Trophoblast cell (in vitro differentiated cells and primary cell): ENCODE data around the gene AFF2.

Experiments
- DNase-seq, 2 donors: peaks; one replicate each; pipeline ENCODE4 v3.0.0-alpha.2; 2016
- H2AFZ ChIP-seq: 2 replicates; pipeline ENCODE4 v1.6.1; 2013; ENCODE audit warnings: low read length, moderate library complexity, mild to moderate bottlenecking; ENCODE audit not compliant: insufficient read depth, poor library complexity
- H2AK5ac ChIP-seq: 2 replicates; pipeline ENCODE4 v1.6.1; 2013; ENCODE audit warnings: mild to moderate bottlenecking, low read length
- H2BK120ac ChIP-seq: 2 replicates; pipeline ENCODE4 v1.6.1; 2013; ENCODE audit warnings: low read length, mild to moderate bottlenecking, moderate library complexity; ENCODE audit not compliant: insufficient read depth, poor library complexity
- H2BK12ac ChIP-seq: 2 replicates; pipeline ENCODE4 v1.6.1; 2013; ENCODE audit warnings: mild to moderate bottlenecking, low read length, moderate library complexity
- H2BK5ac ChIP-seq: 2 replicates; pipeline ENCODE4 v1.6.1; 2013; ENCODE audit warnings: low read length, low read depth, moderate library complexity, mild to moderate bottlenecking; ENCODE audit not compliant: poor library complexity
- H3K14ac ChIP-seq: 2 replicates; pipeline ENCODE4 v1.6.1; 2013; ENCODE audit warnings: mild to moderate bottlenecking, low read length
- H3K18ac ChIP-seq: 2 replicates; pipeline ENCODE4 v1.6.1; 2013; ENCODE audit warnings: mild to moderate bottlenecking, low read length
- H3K23ac ChIP-seq: 2 replicates; pipeline ENCODE4 v1.6.1; 2013; ENCODE audit warnings: low read length
- H3K27ac ChIP-seq: 2 replicates; pipeline ENCODE4 v1.5.1; 2013; ENCODE audit warnings: low read depth, mild to moderate bottlenecking, inconsistent platforms, low read length, moderate library complexity
- H3K27me3 ChIP-seq: 2 replicates; pipeline ENCODE4 v1.6.1; 2013; ENCODE audit warnings: inconsistent platforms, mild to moderate bottlenecking, low read length, moderate library complexity; ENCODE audit not compliant: insufficient read depth
- H3K36me3 ChIP-seq, 2 experiments: 1 replicate in 1 of 2; 2 replicates in 1 of 2; pipeline ENCODE4 v1.6.1; 2013; ENCODE audit warnings: low read length in 2 of 2, mild to moderate bottlenecking in 2 of 2, moderate library complexity in 1 of 2; ENCODE audit not compliant: insufficient read depth in 2 of 2, control insufficient read depth in 1 of 2
- H3K4ac ChIP-seq: 2 replicates; pipeline ENCODE4 v1.6.1; 2013; ENCODE audit warnings: low read depth, mild to moderate bottlenecking, low read length, moderate library complexity
- H3K4me1 ChIP-seq, 2 experiments: 1 replicate in 1 of 2; 2 replicates in 1 of 2; pipeline ENCODE4 v1.6.1; 2013; ENCODE audit warnings: low read length in 2 of 2, mild to moderate bottlenecking in 2 of 2, moderate library complexity in 1 of 2; ENCODE audit not compliant: insufficient read depth in 2 of 2, control insufficient read depth in 1 of 2
- H3K4me2 ChIP-seq: 2 replicates; pipeline ENCODE4 v1.6.1; 2013; ENCODE audit warnings: inconsistent platforms, mild to moderate bottlenecking, low read length, moderate library complexity
- H3K4me3 ChIP-seq: 2 replicates; pipeline ENCODE4 v1.5.1; 2013; ENCODE audit warnings: mild to moderate bottlenecking, low read depth, low read length, inconsistent platforms
- H3K79me1 ChIP-seq: one replicate; pipeline ENCODE4 v1.6.1; 2013; ENCODE audit warnings: low read length
- H3K79me2 ChIP-seq: 2 replicates; pipeline ENCODE4 v1.6.1; 2013; ENCODE audit warnings: low read length, mild to moderate bottlenecking; ENCODE audit not compliant: control insufficient read depth, insufficient read depth, poor library complexity
- H3K9ac ChIP-seq: 2 replicates; pipeline ENCODE4 v1.6.1; 2013; ENCODE audit warnings: mild to moderate bottlenecking, low read length
- H3K9me3 ChIP-seq: 2 replicates; pipeline ENCODE4 v1.6.1; 2013; ENCODE audit warnings: low read depth, mild to moderate bottlenecking, control low read depth, inconsistent platforms, low read length; ENCODE audit not compliant: insufficient read depth
- H4K12ac ChIP-seq: 2 replicates; pipeline ENCODE4 v1.6.1; 2013; ENCODE audit warnings: low read depth, mild to moderate bottlenecking, low read length, moderate library complexity
- H4K8ac ChIP-seq: 2 replicates; pipeline ENCODE4 v1.6.1; 2013; ENCODE audit warnings: low read depth, mild to moderate bottlenecking, low read length, moderate library complexity
- H4K91ac ChIP-seq: one replicate; pipeline ENCODE4 v1.6.1; 2013; ENCODE audit warnings: low read depth, mild to moderate bottlenecking, low read length, moderate library complexity
- WGBS: extraction: QIAGEN DNeasy Blood & Tissue Kit; methylation state at CpG from one replicate; pipeline ENCODE4 v1.1.7; 2013; ENCODE audit warnings: missing lambda C conversion rate; ENCODE audit not compliant: insufficient read length, insufficient coverage; ENCODE audit errors: extremely low coverage; 5-methylcytosine and 5-hydroxymethylcytosine counted together

AFF2 gene

DNA sequence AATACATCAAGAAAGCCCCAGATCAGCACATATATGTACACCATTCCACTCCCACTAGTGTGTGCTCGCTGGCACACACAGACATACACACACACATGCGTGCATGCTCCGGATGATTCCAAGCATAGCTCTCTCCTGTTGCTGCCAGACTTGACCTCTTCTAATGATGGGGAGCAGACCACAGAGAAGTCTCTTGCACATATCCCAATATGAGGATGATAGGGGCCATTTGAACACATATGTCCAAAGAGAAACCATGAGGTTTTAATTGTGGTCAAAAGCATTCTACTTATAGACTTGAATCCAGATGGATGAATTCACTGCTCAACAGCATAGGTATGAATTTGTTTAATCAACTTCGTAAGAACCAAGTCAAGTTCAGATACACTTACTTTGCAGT is 214.9 kb downstream of the AFF2 start:
- Histone ChIP-seq H3K4ac (no peak overlapping the region), H2AK5ac (no peak overlapping the region), H3K4me2 (no peak overlapping the region), H2AFZ (no peak overlapping the region), H4K12ac (no peak overlapping the region), H3K18ac (no peak overlapping the region), H3K27ac (no peak overlapping the region), H3K14ac (no peak overlapping the region), H3K9ac (no peak overlapping the region), H2BK120ac (no peak overlapping the region), H3K79me2 (no peaks in the 10 kb centered on the region), H3K79me1 (no peaks in the 10 kb centered on the region), H3K36me3 (no peaks in the 10 kb centered on the region), H2BK5ac (no peak overlapping the region), H2BK12ac (no peak overlapping the region), H3K4me3 (no peak overlapping the region), H3K4me1 (no peaks in the 10 kb centered on the region), H4K91ac (no peak overlapping the region), H3K9me3 (no peaks in the 10 kb centered on the region), H3K27me3 (no peaks in the 10 kb centered on the region), H4K8ac (no peak overlapping the region), H3K23ac (no peak overlapping the region)
- no CpG with 5 or more reads among the region's 4 CpGs for WGBS
- no peak for DNase-seq

DNA sequence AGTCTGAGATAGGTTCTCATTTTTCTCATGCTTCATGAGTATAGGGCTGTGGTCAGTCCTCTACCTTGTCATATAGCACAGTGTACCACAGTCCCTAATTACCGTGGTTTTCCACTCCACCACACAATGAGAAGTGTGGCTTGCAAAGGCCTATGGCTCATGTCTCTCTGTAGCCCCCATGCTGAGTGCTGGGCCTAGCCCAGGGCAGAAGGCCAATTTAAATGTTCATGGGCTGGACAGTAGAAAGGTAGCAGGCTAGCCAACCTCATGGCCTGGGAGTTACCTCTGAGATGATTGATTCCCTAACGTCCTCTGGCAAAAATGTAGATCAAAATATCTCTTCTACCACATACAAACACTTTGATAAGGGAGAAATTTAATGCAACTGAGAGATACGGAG is 222.5 kb downstream of the AFF2 start:
- Histone ChIP-seq H3K79me1 (no peaks in the 10 kb centered on the region), H2BK12ac (no peak overlapping the region), H3K9me3 (no peaks in the 10 kb centered on the region), H4K91ac (no peak overlapping the region), H3K23ac (no peak overlapping the region), H3K4me2 (no peak overlapping the region), H3K18ac (no peak overlapping the region), H2AK5ac (no peak overlapping the region), H2BK120ac (no peak overlapping the region), H3K4me1 (no peaks in the 10 kb centered on the region), H3K36me3 (no peaks in the 10 kb centered on the region), H3K4me3 (no peak overlapping the region), H3K14ac (no peak overlapping the region), H4K8ac (no peak overlapping the region), H2BK5ac (no peak overlapping the region), H3K27me3 (no peaks in the 10 kb centered on the region), H3K4ac (no peak overlapping the region), H3K27ac (no peak overlapping the region), H3K9ac (no peak overlapping the region), H2AFZ (no peak overlapping the region), H3K79me2 (no peaks in the 10 kb centered on the region), H4K12ac (no peak overlapping the region)
- DNase-seq = no peak
- no CpG with 5 or more reads among the region's 3 CpGs for WGBS

DNA sequence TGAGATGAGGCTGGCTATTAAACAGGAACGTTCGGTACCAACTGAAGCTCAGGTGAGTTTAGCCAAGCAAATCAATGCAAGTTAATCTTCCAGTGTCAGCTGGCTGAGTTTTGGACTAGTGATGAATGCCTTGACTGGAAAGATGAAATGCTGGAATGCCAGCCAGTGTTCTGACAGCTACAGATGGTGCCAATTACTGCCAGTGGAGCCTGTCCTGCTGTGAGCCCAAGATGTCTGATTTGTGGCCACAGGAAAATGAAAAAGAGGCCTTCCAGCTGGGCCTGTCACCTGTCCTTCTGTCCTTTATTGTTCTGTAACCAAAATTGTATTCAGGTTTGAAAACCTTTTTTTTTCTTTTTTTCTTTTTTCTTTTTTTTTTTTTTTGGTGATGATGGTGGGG is 223.1 kb downstream of the AFF2 start:
- Histone ChIP-seq H2BK5ac (no peak overlapping the region), H4K8ac (no peak overlapping the region), H2BK12ac (no peak overlapping the region), H3K36me3 (no peaks in the 10 kb centered on the region), H3K79me1 (no peaks in the 10 kb centered on the region), H2BK120ac (no peak overlapping the region), H3K79me2 (no peaks in the 10 kb centered on the region), H4K91ac (no peak overlapping the region), H2AK5ac (no peak overlapping the region), H3K4me3 (no peak overlapping the region), H3K27me3 (no peaks in the 10 kb centered on the region), H2AFZ (no peak overlapping the region), H3K18ac (no peak overlapping the region), H3K4me2 (no peak overlapping the region), H3K4me1 (no peaks in the 10 kb centered on the region), H3K9ac (no peak overlapping the region), H3K14ac (no peak overlapping the region), H4K12ac (no peak overlapping the region), H3K9me3 (no peaks in the 10 kb centered on the region), H3K23ac (no peak overlapping the region), H3K27ac (no peak overlapping the region), H3K4ac (no peak overlapping the region)
- DNase-seq = no peak
- WGBS = no CpG with 5 or more reads among the region's 2 CpGs

DNA sequence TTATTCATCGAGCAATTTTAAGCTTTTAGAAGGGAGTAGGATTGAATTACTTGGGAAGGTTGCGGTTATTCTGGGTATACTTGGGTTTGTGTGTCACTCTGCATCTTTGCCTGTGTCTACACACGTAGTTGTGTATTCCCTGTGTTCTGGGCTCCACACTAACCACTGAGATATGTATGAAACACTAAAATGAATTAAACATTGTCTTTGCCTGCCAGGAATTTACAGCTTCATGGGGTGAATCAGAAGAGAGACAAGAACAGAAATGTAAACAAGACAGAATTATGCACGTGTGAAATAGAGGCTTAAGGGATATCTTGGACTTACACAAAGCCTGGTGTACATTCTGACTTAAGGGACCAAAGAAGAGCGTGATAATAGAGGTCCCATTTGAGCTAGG is 228.5 kb downstream of the AFF2 start:
- whole genome bisulfite sequencing = no CpG with 5 or more reads among the region's 5 CpGs

GRCh38 chrX:148732743-148733142 is 232.3 kb downstream of the AFF2 start:
- H3K4me1 ChIP-seq = no peaks in the 10 kb centered on the region
- no peaks in the 10 kb centered on the region for H3K9me3 ChIP-seq
- no peak overlapping the region for H4K12ac ChIP-seq
- no peak overlapping the region for H3K18ac ChIP-seq
- H2BK5ac ChIP-seq = no peak overlapping the region
- H2BK12ac ChIP-seq = no peak overlapping the region
- no peak overlapping the region for H3K4me3 ChIP-seq
- H3K27me3 ChIP-seq = no peaks in the 10 kb centered on the region
- no peak overlapping the region for H3K23ac ChIP-seq
- H3K4me2 ChIP-seq = no peak overlapping the region
- H2AFZ ChIP-seq = no peak overlapping the region
- H2AK5ac ChIP-seq = no peak overlapping the region
- H3K9ac ChIP-seq = no peak overlapping the region
- H2BK120ac ChIP-seq = no peak overlapping the region
- no peaks in the 10 kb centered on the region for H3K36me3 ChIP-seq
- no peak overlapping the region for H3K27ac ChIP-seq
- H3K79me2 ChIP-seq = no peaks in the 10 kb centered on the region
- H4K8ac ChIP-seq = no peak overlapping the region
- H3K4ac ChIP-seq = no peak overlapping the region
- H3K79me1 ChIP-seq = no peaks in the 10 kb centered on the region
- no peak overlapping the region for H4K91ac ChIP-seq
- H3K14ac ChIP-seq = no peak overlapping the region
- no peak for DNase-seq

More for the DNA sequence above, 228.5 kb downstream of the AFF2 start:
- no peak overlapping the region for H3K23ac ChIP-seq
- no peak overlapping the region for H2BK12ac ChIP-seq
- no peak overlapping the region for H2AK5ac ChIP-seq
- H4K91ac ChIP-seq = no peak overlapping the region
- no peak overlapping the region for H3K4me2 ChIP-seq
- no peak overlapping the region for H2BK120ac ChIP-seq
- no peak overlapping the region for H3K4me3 ChIP-seq
- DNase-seq = no peak
- H3K4me1 ChIP-seq = no peaks in the 10 kb centered on the region
- H4K12ac ChIP-seq = no peak overlapping the region
- H2AFZ ChIP-seq = no peak overlapping the region
- no peaks in the 10 kb centered on the region for H3K79me2 ChIP-seq
- H3K9me3 ChIP-seq = no peaks in the 10 kb centered on the region
- H3K79me1 ChIP-seq = no peaks in the 10 kb centered on the region
- H3K4ac ChIP-seq = no peak overlapping the region
- no peak overlapping the region for H3K18ac ChIP-seq
- H3K14ac ChIP-seq = no peak overlapping the region
- no peak overlapping the region for H3K27ac ChIP-seq
- H3K9ac ChIP-seq = no peak overlapping the region
- H2BK5ac ChIP-seq = no peak overlapping the region
- no peaks in the 10 kb centered on the region for H3K36me3 ChIP-seq
- no peak overlapping the region for H4K8ac ChIP-seq
- H3K27me3 ChIP-seq = no peaks in the 10 kb centered on the region
